Trophoblast cell (in vitro differentiated cells and primary cell): Measurements from ENCODE around the gene ISCA1.

Experiments used
- DNase-seq, 2 donors: peaks; one replicate each; pipeline ENCODE4 v3.0.0-alpha.2; 2016
- H2AFZ ChIP-seq: 2 replicates; pipeline ENCODE4 v1.6.1; 2013; ENCODE audit warnings: low read length, moderate library complexity, mild to moderate bottlenecking; ENCODE audit not compliant: insufficient read depth, poor library complexity
- H2AK5ac ChIP-seq: 2 replicates; pipeline ENCODE4 v1.6.1; 2013; ENCODE audit warnings: mild to moderate bottlenecking, low read length
- H2BK120ac ChIP-seq: 2 replicates; pipeline ENCODE4 v1.6.1; 2013; ENCODE audit warnings: low read length, mild to moderate bottlenecking, moderate library complexity; ENCODE audit not compliant: insufficient read depth, poor library complexity
- H2BK12ac ChIP-seq: 2 replicates; pipeline ENCODE4 v1.6.1; 2013; ENCODE audit warnings: mild to moderate bottlenecking, low read length, moderate library complexity
- H2BK5ac ChIP-seq: 2 replicates; pipeline ENCODE4 v1.6.1; 2013; ENCODE audit warnings: low read length, low read depth, moderate library complexity, mild to moderate bottlenecking; ENCODE audit not compliant: poor library complexity
- H3K14ac ChIP-seq: 2 replicates; pipeline ENCODE4 v1.6.1; 2013; ENCODE audit warnings: mild to moderate bottlenecking, low read length
- H3K18ac ChIP-seq: 2 replicates; pipeline ENCODE4 v1.6.1; 2013; ENCODE audit warnings: mild to moderate bottlenecking, low read length
- H3K23ac ChIP-seq: 2 replicates; pipeline ENCODE4 v1.6.1; 2013; ENCODE audit warnings: low read length
- H3K27ac ChIP-seq: 2 replicates; pipeline ENCODE4 v1.5.1; 2013; ENCODE audit warnings: low read depth, mild to moderate bottlenecking, inconsistent platforms, low read length, moderate library complexity
- H3K27me3 ChIP-seq: 2 replicates; pipeline ENCODE4 v1.6.1; 2013; ENCODE audit warnings: inconsistent platforms, mild to moderate bottlenecking, low read length, moderate library complexity; ENCODE audit not compliant: insufficient read depth
- H3K36me3 ChIP-seq, 2 experiments: 1 replicate in 1 of 2; 2 replicates in 1 of 2; pipeline ENCODE4 v1.6.1; 2013; ENCODE audit warnings: low read length in 2 of 2, mild to moderate bottlenecking in 2 of 2, moderate library complexity in 1 of 2; ENCODE audit not compliant: insufficient read depth in 2 of 2, control insufficient read depth in 1 of 2
- H3K4ac ChIP-seq: 2 replicates; pipeline ENCODE4 v1.6.1; 2013; ENCODE audit warnings: low read depth, mild to moderate bottlenecking, low read length, moderate library complexity
- H3K4me1 ChIP-seq, 2 experiments: 1 replicate in 1 of 2; 2 replicates in 1 of 2; pipeline ENCODE4 v1.6.1; 2013; ENCODE audit warnings: low read length in 2 of 2, mild to moderate bottlenecking in 2 of 2, moderate library complexity in 1 of 2; ENCODE audit not compliant: insufficient read depth in 2 of 2, control insufficient read depth in 1 of 2
- H3K4me2 ChIP-seq: 2 replicates; pipeline ENCODE4 v1.6.1; 2013; ENCODE audit warnings: inconsistent platforms, mild to moderate bottlenecking, low read length, moderate library complexity
- H3K4me3 ChIP-seq: 2 replicates; pipeline ENCODE4 v1.5.1; 2013; ENCODE audit warnings: mild to moderate bottlenecking, low read depth, low read length, inconsistent platforms
- H3K79me1 ChIP-seq: one replicate; pipeline ENCODE4 v1.6.1; 2013; ENCODE audit warnings: low read length
- H3K79me2 ChIP-seq: 2 replicates; pipeline ENCODE4 v1.6.1; 2013; ENCODE audit warnings: low read length, mild to moderate bottlenecking; ENCODE audit not compliant: control insufficient read depth, insufficient read depth, poor library complexity
- H3K9ac ChIP-seq: 2 replicates; pipeline ENCODE4 v1.6.1; 2013; ENCODE audit warnings: mild to moderate bottlenecking, low read length
- H3K9me3 ChIP-seq: 2 replicates; pipeline ENCODE4 v1.6.1; 2013; ENCODE audit warnings: low read depth, mild to moderate bottlenecking, control low read depth, inconsistent platforms, low read length; ENCODE audit not compliant: insufficient read depth
- H4K12ac ChIP-seq: 2 replicates; pipeline ENCODE4 v1.6.1; 2013; ENCODE audit warnings: low read depth, mild to moderate bottlenecking, low read length, moderate library complexity
- H4K8ac ChIP-seq: 2 replicates; pipeline ENCODE4 v1.6.1; 2013; ENCODE audit warnings: low read depth, mild to moderate bottlenecking, low read length, moderate library complexity
- H4K91ac ChIP-seq: one replicate; pipeline ENCODE4 v1.6.1; 2013; ENCODE audit warnings: low read depth, mild to moderate bottlenecking, low read length, moderate library complexity
- WGBS: extraction: QIAGEN DNeasy Blood & Tissue Kit; methylation state at CpG from one replicate; pipeline ENCODE4 v1.1.7; 2013; ENCODE audit warnings: missing lambda C conversion rate; ENCODE audit not compliant: insufficient read length, insufficient coverage; ENCODE audit errors: extremely low coverage; 5-methylcytosine and 5-hydroxymethylcytosine counted together

Gene ISCA1

DNA sequence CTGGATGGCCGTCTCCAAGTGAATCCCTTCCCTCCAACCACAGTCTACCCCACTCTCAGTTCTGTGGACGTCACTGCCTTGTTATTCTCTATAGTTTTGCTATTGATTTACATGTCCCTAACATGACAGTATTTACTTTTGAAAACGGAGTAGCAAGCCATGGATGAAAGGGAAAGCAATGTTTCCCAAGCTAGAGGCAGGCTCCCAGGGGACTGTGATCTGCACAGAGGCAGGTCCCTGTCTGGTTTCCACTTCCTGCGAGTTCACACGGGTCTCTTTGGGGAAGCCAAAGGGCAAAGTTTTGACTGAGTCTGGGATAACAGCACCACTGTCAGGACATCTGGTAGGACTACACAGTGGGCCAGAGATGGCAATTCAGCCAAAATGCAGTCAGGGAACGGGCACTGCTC is 35.6 kb downstream of the ISCA1 start:
- H2AFZ ChIP-seq, result no peak overlapping the region
- no peak for DNase-seq
- H2BK120ac ChIP-seq, result no peak overlapping the region
- no peak overlapping the region for H4K8ac ChIP-seq
- H2BK5ac ChIP-seq, result no peak overlapping the region
- H3K79me1 ChIP-seq, result no peaks in the 10 kb centered on the region
- no peak overlapping the region for H3K18ac ChIP-seq
- no peaks in the 10 kb centered on the region for H3K9me3 ChIP-seq
- no peak overlapping the region for H4K12ac ChIP-seq
- no CpG with 5 or more reads among the region's 6 CpGs for WGBS
- no peak overlapping the region for H4K91ac ChIP-seq
- no peak overlapping the region for H3K4me2 ChIP-seq
- no peak overlapping the region for H3K4me3 ChIP-seq
- H3K23ac ChIP-seq, result no peak overlapping the region
- H3K9ac ChIP-seq, result no peak overlapping the region
- H2BK12ac ChIP-seq, result no peak overlapping the region
- no peaks in the 10 kb centered on the region for H3K36me3 ChIP-seq
- no peaks in the 10 kb centered on the region for H3K4me1 ChIP-seq
- H3K27ac ChIP-seq, result no peak overlapping the region
- H3K79me2 ChIP-seq, result no peaks in the 10 kb centered on the region
- H3K27me3 ChIP-seq, result no peaks in the 10 kb centered on the region
- H3K14ac ChIP-seq, result no peak overlapping the region
- no peak overlapping the region for H2AK5ac ChIP-seq
- H3K4ac ChIP-seq, result no peak overlapping the region

GRCh38 chr9:86242071-86242470 is 40.3 kb downstream of the ISCA1 start:
- H2BK120ac ChIP-seq, result no peak overlapping the region
- H2BK12ac ChIP-seq, result no peak overlapping the region
- no peak overlapping the region for H3K4me3 ChIP-seq
- H3K23ac ChIP-seq, result no peak overlapping the region
- H3K14ac ChIP-seq, result no peak overlapping the region
- no peak overlapping the region for H2BK5ac ChIP-seq
- H4K91ac ChIP-seq, result no peak overlapping the region
- H3K9ac ChIP-seq, result no peak overlapping the region
- H3K18ac ChIP-seq, result no peak overlapping the region
- no peaks in the 10 kb centered on the region for H3K79me1 ChIP-seq
- H2AK5ac ChIP-seq, result no peak overlapping the region
- no CpG with 5 or more reads among the region's 2 CpGs for WGBS
- no peak overlapping the region for H4K8ac ChIP-seq
- DNase-seq, result no peak
- no peak overlapping the region for H3K27ac ChIP-seq
- no peak overlapping the region for H3K4ac ChIP-seq
- H3K4me2 ChIP-seq, result no peak overlapping the region
- H3K36me3 ChIP-seq, result no peaks in the 10 kb centered on the region
- H3K4me1 ChIP-seq, result no peaks in the 10 kb centered on the region
- H3K79me2 ChIP-seq, result no peaks in the 10 kb centered on the region
- no peak overlapping the region for H2AFZ ChIP-seq
- no peaks in the 10 kb centered on the region for H3K9me3 ChIP-seq
- H3K27me3 ChIP-seq, result no peaks in the 10 kb centered on the region
- H4K12ac ChIP-seq, result no peak overlapping the region

- H2BK5ac ChIP-seq, result no peak overlapping the region
- H3K27me3 ChIP-seq, result no peaks in the 10 kb centered on the region
- no peak overlapping the region for H3K14ac ChIP-seq
- H2AFZ ChIP-seq, result no peak overlapping the region
- H3K9ac ChIP-seq, result no peak overlapping the region
- no peaks in the 10 kb centered on the region for H3K36me3 ChIP-seq
- H4K8ac ChIP-seq, result no peak overlapping the region
- no peak overlapping the region for H3K23ac ChIP-seq
- no peak overlapping the region for H4K91ac ChIP-seq
- no peak overlapping the region for H2BK12ac ChIP-seq
- H2AK5ac ChIP-seq, result no peak overlapping the region
- no peak for DNase-seq
- no peaks in the 10 kb centered on the region for H3K79me2 ChIP-seq
- H3K4ac ChIP-seq, result no peak overlapping the region
- no peak overlapping the region for H2BK120ac ChIP-seq
- H3K4me1 ChIP-seq, result no peaks in the 10 kb centered on the region
- H3K4me2 ChIP-seq, result no peak overlapping the region
- H3K9me3 ChIP-seq, result no peaks in the 10 kb centered on the region
- H3K27ac ChIP-seq, result no peak overlapping the region
- H4K12ac ChIP-seq, result no peak overlapping the region
- no peaks in the 10 kb centered on the region for H3K79me1 ChIP-seq
- H3K18ac ChIP-seq, result no peak overlapping the region
- no CpG with 5 or more reads among the region's 7 CpGs for WGBS
- H3K4me3 ChIP-seq, result no peak overlapping the region
Measured at GRCh38 chr9:86241216-86241615, 41.1 kb downstream of the ISCA1 start.

GRCh38 chr9:86238861-86239770 is 43.2 kb downstream of the ISCA1 start:
- Histone ChIP-seq H2BK12ac (no peak overlapping the region), H3K4me2 (no peak overlapping the region)

More at GRCh38 chr9:86238861-86239770, 43.2 kb downstream of the ISCA1 start:
- no peaks in the 10 kb centered on the region for H3K36me3 ChIP-seq
- DNase-seq, result peak in 1 of 2 donors; percentile 14
- H3K18ac ChIP-seq, result no peak overlapping the region
- WGBS, result no CpG with 5 or more reads among the region's 10 CpGs
- no peak overlapping the region for H3K14ac ChIP-seq
- H3K79me1 ChIP-seq, result no peaks in the 10 kb centered on the region
- no peak overlapping the region for H3K9ac ChIP-seq
- H3K27me3 ChIP-seq, result no peaks in the 10 kb centered on the region
- H3K4ac ChIP-seq, result no peak overlapping the region
- H4K12ac ChIP-seq, result no peak overlapping the region
- no peaks in the 10 kb centered on the region for H3K79me2 ChIP-seq
- H2BK5ac ChIP-seq, result no peak overlapping the region
- no peak overlapping the region for H3K4me3 ChIP-seq
- no peak overlapping the region for H3K27ac ChIP-seq
- H3K4me1 ChIP-seq, result no peaks in the 10 kb centered on the region
- no peak overlapping the region for H4K8ac ChIP-seq
- no peak overlapping the region for H2BK120ac ChIP-seq
- H2AFZ ChIP-seq, result no peak overlapping the region
- no peak overlapping the region for H4K91ac ChIP-seq
- H3K9me3 ChIP-seq, result no peaks in the 10 kb centered on the region
- H3K23ac ChIP-seq, result no peak overlapping the region
- H2AK5ac ChIP-seq, result no peak overlapping the region
